GM12892 (cell line): ENCODE data around the gene ARHGAP22.

Source experiments
- POLR2A ChIP-seq: IDR thresholded peaks from 2 replicates; pipeline ENCODE4 v1.6.1; 2011; ENCODE audit warnings: low read depth, low read length, control low read depth
- POLR2AphosphoS5 ChIP-seq: IDR thresholded peaks from 2 replicates; pipeline ENCODE4 v1.6.1; 2011; ENCODE audit warnings: low read depth, low read length, control low read depth

DNA sequence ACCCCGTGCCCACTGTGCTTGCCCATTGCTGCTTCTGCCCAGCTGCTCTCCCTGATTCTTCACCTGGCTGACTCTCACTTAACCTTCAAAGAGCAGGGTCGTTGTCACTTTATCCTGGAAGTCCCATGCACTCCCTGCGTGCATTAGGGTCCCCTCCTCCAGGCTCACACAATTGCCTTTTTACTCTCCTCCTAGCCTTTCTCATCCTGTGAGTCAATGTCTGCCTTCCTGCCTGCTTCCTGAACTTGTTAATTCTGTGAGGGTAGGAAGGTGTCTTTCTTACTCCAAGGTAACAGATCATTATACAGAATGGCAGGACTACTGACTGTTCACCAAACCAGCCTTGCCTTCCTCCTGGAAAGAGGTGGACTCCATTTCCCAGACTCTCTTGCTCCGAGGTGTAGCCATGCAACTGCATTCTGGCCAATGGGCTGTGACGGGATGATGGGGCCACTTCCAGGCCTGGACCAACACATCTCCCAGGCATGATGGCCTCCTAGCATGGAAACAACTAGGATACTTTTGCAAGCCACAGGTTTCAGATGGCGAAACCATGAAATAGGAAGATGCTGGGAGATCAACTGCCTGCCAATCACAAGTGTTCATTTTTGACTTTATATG is 54.7 kb downstream of the ARHGAP22 start:
- TF ChIP-seq POLR2AphosphoS5 (no peak), POLR2A (no peak)
